GM12878 (cell line): ENCODE results near the gene SRSF1. TPM values are rescaled to one million over a fixed set of nuclear protein-coding genes. Genes with fewer than 3 reads are reported as not detected.

Experiments used
- ATAC-seq: fragments of 200-7000 bp; cut with Tn5 transposase; 3 replicates; pipeline ENCODE4 v1.9.1; 2020; ENCODE audit warnings: mild to moderate bottlenecking, moderate library complexity
- BruUV-seq: library from RNA; stranded (reverse); fragments of 400-500 nt; replicated peaks from 2 replicates; lab custom pipeline; 2021; lab: Mats Ljungman, UMichigan
- CTCF ChIA-PET: fragments of 300-600 bp; sonication (Branson Sonifier 250); formaldehyde crosslinking; extraction: SDS; loops from one replicate; lab custom pipeline; 2021; ENCODE audit warnings: inconsistent platforms; lab: Yijun Ruan, JAX
- POLR2A ChIA-PET: fragments of 350-600 bp; formaldehyde crosslinking; extraction: SDS; loops from one replicate; lab custom pipeline; 2021; ENCODE audit warnings: inconsistent platforms; lab: Charles Lee
- RAD21 ChIA-PET: fragments of 300-600 bp; sonication (Branson Sonifier 250); formaldehyde crosslinking; loops from one replicate; lab custom pipeline; 2023; ENCODE audit warnings: antibody characterized with exemption; ENCODE audit not compliant: unreplicated experiment; lab: Charles Lee
- SMC1A ChIA-PET: fragments of 300-600 bp; sonication (Branson Sonifier 250); formaldehyde crosslinking; loops from one replicate; lab custom pipeline; 2023; ENCODE audit not compliant: unreplicated experiment, uncharacterized antibody; lab: Charles Lee
- DNase-seq: peaks from one replicate; pipeline ENCODE4 v3.0.0-alpha.2; 2011; ENCODE audit warnings: low read depth, low spot score
- FAIRE-seq: peaks from 3 replicates; lab custom pipeline; 2011; peaks lifted over from hg19 to GRCh38; lab: Jason Lieb, UNC
- H2AFZ ChIP-seq: 2 replicates; pipeline ENCODE4 v1.6.0; 2011; ENCODE audit warnings: low read depth, low read length, control low read depth; ENCODE audit not compliant: control insufficient read depth
- H3K27ac ChIP-seq: 2 replicates; pipeline ENCODE4 v1.5.1; 2011; ENCODE audit warnings: control low read depth; ENCODE audit not compliant: control insufficient read depth, insufficient read depth
- H3K27me3 ChIP-seq, 2 experiments: replicated peaks in 1 of 2; 2 replicates each; pipeline versions ENCODE4 v1.6.0 to v1.6.1; 2011; ENCODE audit warnings: low read length in 1 of 2; ENCODE audit not compliant: control insufficient read depth in 2 of 2, insufficient read depth in 2 of 2
- H3K36me3 ChIP-seq, 2 experiments: 2 replicates each; pipeline ENCODE4 v1.5.1; 2011; ENCODE audit warnings: low read length in 1 of 2; ENCODE audit not compliant: control insufficient read depth in 2 of 2, insufficient read depth in 2 of 2
- H3K4me1 ChIP-seq: 2 replicates; pipeline ENCODE4 v1.6.1; 2011; ENCODE audit warnings: mild to moderate bottlenecking, low read length, moderate library complexity, mixed read lengths; ENCODE audit not compliant: control insufficient read depth, insufficient read depth
- H3K4me2 ChIP-seq: 2 replicates; pipeline ENCODE4 v1.6.0; 2011; ENCODE audit warnings: control low read depth; ENCODE audit not compliant: control insufficient read depth, insufficient read depth
- H3K4me3 ChIP-seq: fragments of 200-600 bp; sonication (generic); 2 replicates; pipeline ENCODE4 v1.5.1; 2016
- H3K79me2 ChIP-seq: 2 replicates; pipeline ENCODE4 v1.6.0; 2011; ENCODE audit warnings: low read length; ENCODE audit not compliant: control insufficient read depth, insufficient read depth
- H3K9ac ChIP-seq: 2 replicates; pipeline ENCODE4 v1.8.0; 2011; ENCODE audit warnings: low read length, control low read depth, mixed read lengths; ENCODE audit not compliant: control insufficient read depth, insufficient read depth
- H3K9me3 ChIP-seq: replicated peaks from 3 replicates; pipeline ENCODE4 v1.5.1; 2011; ENCODE audit warnings: mild to moderate bottlenecking, low read length; ENCODE audit not compliant: control insufficient read depth, insufficient read depth
- H4K20me1 ChIP-seq: 2 replicates; pipeline ENCODE4 v1.6.0; 2011; ENCODE audit not compliant: control insufficient read depth, insufficient read depth
- ATF3 ChIP-seq: IDR thresholded peaks from 2 replicates; pipeline ENCODE4 v1.6.1; 2011; ENCODE audit warnings: low read depth, mild to moderate bottlenecking, low read length, moderate library complexity, borderline replicate concordance; ENCODE audit errors: extremely low read depth
- E4F1 ChIP-seq: fragments of 450-650 bp; IDR thresholded peaks from 2 replicates; pipeline ENCODE4 v1.6.1; 2018; ENCODE audit warnings: borderline replicate concordance, mild to moderate bottlenecking; ENCODE audit not compliant: partially characterized antibody
- HDAC6 ChIP-seq: fragments of 200-600 bp; sonication (generic); IDR thresholded peaks from one replicate; pipeline ENCODE4 v1.8.0; 2017; ENCODE audit warnings: antibody characterized with exemption; ENCODE audit not compliant: unreplicated experiment
- REST ChIP-seq: IDR thresholded peaks from 2 replicates; pipeline ENCODE4 v1.6.1; 2012; ENCODE audit warnings: mild to moderate bottlenecking, low read depth, low read length
- WGBS: methylation state at CpG from one replicate; pipeline ENCODE4 v1.1.6; 2016; ENCODE audit warnings: low lambda C conversion rate; ENCODE audit not compliant: insufficient replicate concordance, insufficient coverage; ENCODE audit errors: missing lambda C conversion rate; 5-methylcytosine and 5-hydroxymethylcytosine counted together
- in situ Hi-C: fragments of 300-500 bp; cut with MboI; formaldehyde crosslinking; loops from 9 replicates; pipeline ENCODE4 v1.14.3; 2018; ENCODE audit warnings: mixed read lengths
- intact Hi-C: fragments of 100-400 bp; cut with micrococcal nuclease; formaldehyde crosslinking; loops from one replicate; pipeline ENCODE4 v1.14.2; 2022; ENCODE audit not compliant: unreplicated experiment
- polyA plus RNA-seq, 11 experiments: library from polyadenylated mRNA; depleted of rRNA in 4 of 11; unstranded in 6 of 11; stranded (reverse) in 5 of 11; fragments of >200 nt; fragmentation: Nextera tagmentation in 4 of 11; fragmentation: Illumina TruSeq in 1 of 11; extraction: Ambion mirVana in 4 of 11; extraction: Trizol in 1 of 11; gene quantifications; 1 replicate in 1 of 11; 2 replicates in 10 of 11; pipeline versions ENCODE4 v1.2.1 to v1.2.3, GENCODE V29; 2011 to 2016; ENCODE audit warnings: inconsistent platforms in 2 of 11, missing spikeins in 2 of 11, low read depth in 1 of 11
- total RNA-seq, 4 experiments: library from RNA; depleted of rRNA in 3 of 4; stranded (reverse); fragments of >200 nt in 3 of 4; fragmentation: Illumina TruSeq in 1 of 4; extraction: Trizol in 1 of 4; gene quantifications; 2 replicates each; pipeline versions ENCODE4 v1.2.1 to v1.2.3, GENCODE V29; 2013 to 2021

Gene SRSF1
- total and polyA plus RNA-seq, 10 of the 15 experiments (the other 5 are each of a cell fraction or from before 2014, with no cell fraction given) = 101 to 474 (median 404) TPM

- H3K27ac ChIP-seq = no peak overlapping the region
- TF ChIP-seq E4F1 (no peak), HDAC6 (no peak), REST (no peak), ATF3 (no peak)
- TF ChIP-seq, all 136 proteins: peak for 0
- intact Hi-C loops = no loop called here
Observed at GRCh38 chr17:58010067-58010799, 3.2 kb upstream of the SRSF1 start.

More at GRCh38 chr17:58010067-58010799, 3.2 kb upstream of the SRSF1 start:
- H4K20me1 ChIP-seq = no peaks in the 10 kb centered on the region
- ChIA-PET POLR2A (no interaction called here), SMC1A (no interaction called here), RAD21 (no interaction called here), CTCF (interaction anchor here (1.4 to 1.5 kb wide), 2 partner anchors 10 to 13 kb away, joined by 4 to 7 read pairs; no protein-coding TSS in a partner anchor)
- no peaks in the 10 kb centered on the region for H3K4me1 ChIP-seq
- no TSS peak for BruUV-seq
- H3K9ac ChIP-seq = no peak overlapping the region
- H3K9me3 ChIP-seq = no peaks in the 10 kb centered on the region
- WGBS = 93% methylated on average over 8 of the region's 10 CpGs
- in situ Hi-C loops = no loop called here
- ATAC-seq (no peak), DNase-seq (no peak), FAIRE-seq (no peak)
- peaks cover under 1 to 5% of the 10 kb centered on the region in 2 experiments; a peak in 2 of 4 replicates for H3K36me3 ChIP-seq
- no peak overlapping the region for H3K4me3 ChIP-seq
- no peaks in the 10 kb centered on the region for H3K27me3 ChIP-seq
- H3K79me2 ChIP-seq = peaks cover 23% of the 10 kb centered on the region
- no peak overlapping the region for H3K4me2 ChIP-seq
- H2AFZ ChIP-seq = no peak overlapping the region
